HUES48 (cell line): ENCODE measurements around the gene CXCR2.

Experiments used
- H3K27ac ChIP-seq: one replicate; pipeline ENCODE4 v1.7.0; 2013; ENCODE audit warnings: low read depth, low read length, inconsistent platforms
- H3K27me3 ChIP-seq: 2 replicates; pipeline ENCODE4 v1.6.1; 2013; ENCODE audit warnings: mild to moderate bottlenecking, low read length; ENCODE audit not compliant: control insufficient read depth, insufficient read depth
- H3K36me3 ChIP-seq: 2 replicates; pipeline ENCODE4 v1.6.1; 2013; ENCODE audit warnings: low read length; ENCODE audit not compliant: control insufficient read depth, insufficient read depth
- H3K4me1 ChIP-seq: 2 replicates; pipeline ENCODE4 v1.6.1; 2013; ENCODE audit warnings: mild to moderate bottlenecking, low read length; ENCODE audit not compliant: control insufficient read depth, insufficient read depth
- H3K4me3 ChIP-seq: 2 replicates; pipeline ENCODE4 v1.5.1; 2013; ENCODE audit warnings: mild to moderate bottlenecking, low read depth, low read length
- H3K9ac ChIP-seq: 2 replicates; pipeline ENCODE4 v1.6.1; 2013; ENCODE audit warnings: mild to moderate bottlenecking, low read depth, low read length, moderate library complexity
- H3K9me3 ChIP-seq: 2 replicates; pipeline ENCODE4 v1.6.1; 2013; ENCODE audit warnings: low read length; ENCODE audit not compliant: control insufficient read depth, insufficient read depth

The CXCR2 gene

DNA sequence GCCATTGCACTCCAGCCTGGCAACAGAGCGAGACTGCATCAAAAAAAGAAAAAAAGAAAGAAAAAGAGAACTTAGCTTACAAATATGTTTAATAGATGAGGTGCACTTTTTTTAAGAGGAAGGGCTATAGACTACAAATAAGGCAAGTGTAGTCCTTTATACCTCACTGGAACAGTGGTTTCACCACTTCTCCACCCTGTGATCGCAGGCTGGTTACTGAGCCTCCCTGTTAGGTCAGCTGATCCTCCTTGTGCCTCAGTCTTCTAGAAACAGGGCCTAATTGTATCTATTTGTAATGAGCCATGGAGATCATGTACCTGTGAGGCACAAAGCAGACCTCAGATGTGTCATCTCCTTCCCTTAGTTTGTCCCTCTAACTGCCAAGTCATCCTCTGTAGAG, 4.5 kb downstream of the CXCR2 start:
- H3K9me3 ChIP-seq = no peaks in the 10 kb centered on the region
- no peaks in the 10 kb centered on the region for H3K27me3 ChIP-seq
- peaks cover 7% of the 10 kb centered on the region; the same call in 1 of the 2 replicates for H3K4me1 ChIP-seq
- no peak overlapping the region for H3K4me3 ChIP-seq
- H3K9ac ChIP-seq = no peak overlapping the region
- no peaks in the 10 kb centered on the region for H3K36me3 ChIP-seq
- H3K27ac ChIP-seq = no peak overlapping the region

- H3K27ac ChIP-seq = no peak overlapping the region
- no peaks in the 10 kb centered on the region for H3K9me3 ChIP-seq
- peaks cover 5% of the 10 kb centered on the region; the same call in 1 of the 2 replicates for H3K4me1 ChIP-seq
- no peak overlapping the region for H3K4me3 ChIP-seq
- H3K27me3 ChIP-seq = no peaks in the 10 kb centered on the region
- no peak overlapping the region for H3K9ac ChIP-seq
- H3K36me3 ChIP-seq = no peaks in the 10 kb centered on the region
Observed at GRCh38 chr2:218130822-218131221, 5.0 kb downstream of the CXCR2 start.

GRCh38 chr2:218137514-218137913, 11.7 kb downstream of the CXCR2 start:
- Histone ChIP-seq H3K9me3 (no peaks in the 10 kb centered on the region), H3K36me3 (no peaks in the 10 kb centered on the region), H3K4me3 (no peak overlapping the region), H3K9ac (no peak overlapping the region), H3K27me3 (no peaks in the 10 kb centered on the region), H3K27ac (no peak overlapping the region), H3K4me1 (no peaks in the 10 kb centered on the region)

- Histone ChIP-seq H3K27ac (no peak overlapping the region), H3K36me3 (no peaks in the 10 kb centered on the region), H3K9me3 (no peaks in the 10 kb centered on the region), H3K4me3 (no peak overlapping the region), H3K9ac (no peak overlapping the region), H3K4me1 (no peaks in the 10 kb centered on the region), H3K27me3 (no peaks in the 10 kb centered on the region)
Observed at GRCh38 chr2:218138047-218138446, 12.2 kb downstream of the CXCR2 start.

DNA sequence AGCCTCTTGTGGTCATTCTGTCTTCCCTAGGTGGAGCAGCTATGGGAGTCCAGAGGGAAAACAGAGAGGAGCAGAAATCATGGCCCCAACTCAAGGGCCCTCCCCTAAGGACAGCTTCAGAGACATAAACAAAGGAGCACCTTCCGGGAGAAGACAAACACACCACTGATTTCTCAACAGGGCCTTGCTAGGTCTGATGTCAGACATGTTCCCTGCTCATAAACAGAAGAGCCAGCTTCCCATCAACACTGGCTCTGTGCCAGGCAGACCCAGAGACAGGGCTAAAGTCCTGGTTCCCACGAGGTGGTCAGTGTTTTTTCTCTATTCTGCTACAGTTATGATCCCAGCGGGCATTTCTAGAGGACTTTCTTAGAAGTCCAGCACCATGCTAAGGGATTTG, 19.3 kb downstream of the CXCR2 start:
- no peaks in the 10 kb centered on the region for H3K9me3 ChIP-seq
- H3K27ac ChIP-seq = no peak overlapping the region
- H3K27me3 ChIP-seq = no peaks in the 10 kb centered on the region
- H3K36me3 ChIP-seq = no peaks in the 10 kb centered on the region
- no peaks in the 10 kb centered on the region for H3K4me1 ChIP-seq
- H3K4me3 ChIP-seq = no peak overlapping the region
- H3K9ac ChIP-seq = no peak overlapping the region

- Histone ChIP-seq H3K4me1 (no peaks in the 10 kb centered on the region), H3K4me3 (no peak overlapping the region), H3K36me3 (no peaks in the 10 kb centered on the region), H3K27ac (no peak overlapping the region), H3K27me3 (no peaks in the 10 kb centered on the region), H3K9me3 (no peaks in the 10 kb centered on the region), H3K9ac (no peak overlapping the region)
Observed at GRCh38 chr2:218146056-218146455, 20.2 kb downstream of the CXCR2 start.

DNA sequence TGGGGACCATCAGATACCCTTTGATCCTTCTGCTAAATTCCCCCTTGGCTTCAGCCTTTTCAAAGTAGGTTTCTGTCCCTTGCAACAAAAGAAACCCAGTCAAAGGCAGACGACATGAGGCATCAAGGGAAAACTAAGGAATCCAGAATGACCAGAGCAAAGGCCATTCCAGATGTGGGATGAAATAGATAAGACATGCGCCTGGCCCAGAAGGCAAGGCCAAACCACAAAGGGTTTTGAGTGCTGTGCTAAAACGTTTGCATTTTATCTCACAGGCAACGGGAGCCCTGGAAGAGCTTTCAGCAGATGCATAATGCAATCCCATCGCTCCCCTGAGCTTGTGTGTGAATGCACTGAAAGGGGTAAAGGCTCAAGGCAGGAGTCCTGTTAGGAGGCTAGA, 23.3 kb downstream of the CXCR2 start:
- H3K27me3 ChIP-seq = no peaks in the 10 kb centered on the region

GRCh38 chr2:218149848-218150440, 24.1 kb downstream of the CXCR2 start:
- H3K27ac ChIP-seq = no peak overlapping the region
- no peaks in the 10 kb centered on the region for H3K9me3 ChIP-seq
- no peaks in the 10 kb centered on the region for H3K4me1 ChIP-seq

More for the DNA sequence above, 23.3 kb downstream of the CXCR2 start:
- Histone ChIP-seq H3K36me3 (no peaks in the 10 kb centered on the region), H3K4me3 (no peak overlapping the region), H3K9me3 (no peaks in the 10 kb centered on the region), H3K9ac (no peak overlapping the region), H3K4me1 (no peaks in the 10 kb centered on the region), H3K27ac (no peak overlapping the region)

DNA sequence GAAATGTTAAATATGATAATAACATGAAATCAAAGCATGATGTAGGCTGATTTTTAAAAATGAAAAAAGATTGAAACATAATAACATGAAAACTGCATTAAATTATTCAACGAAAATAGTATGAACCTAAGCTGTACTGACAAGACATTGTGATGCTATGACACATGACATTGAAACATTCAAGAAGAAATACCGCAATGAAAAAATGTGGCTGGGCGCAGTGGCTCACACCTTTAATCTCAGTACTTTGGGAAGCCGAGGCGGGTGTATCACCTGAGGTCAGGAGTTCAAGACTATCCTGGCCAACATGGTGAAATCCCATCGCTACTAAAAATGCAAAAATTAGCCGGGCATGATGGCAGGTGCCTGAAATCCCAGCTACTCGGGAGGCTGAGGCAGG, 26.3 kb downstream of the CXCR2 start:
- no peaks in the 10 kb centered on the region for H3K9me3 ChIP-seq
- H3K4me3 ChIP-seq = no peak overlapping the region
- no peak overlapping the region for H3K27ac ChIP-seq
- no peaks in the 10 kb centered on the region for H3K36me3 ChIP-seq
- H3K27me3 ChIP-seq = no peaks in the 10 kb centered on the region
- no peaks in the 10 kb centered on the region for H3K4me1 ChIP-seq
- H3K9ac ChIP-seq = no peak overlapping the region

More at GRCh38 chr2:218149848-218150440, 24.1 kb downstream of the CXCR2 start:
- H3K27me3 ChIP-seq = no peaks in the 10 kb centered on the region
- H3K4me3 ChIP-seq = no peak overlapping the region
- no peak overlapping the region for H3K9ac ChIP-seq
- H3K36me3 ChIP-seq = no peaks in the 10 kb centered on the region

- no peaks in the 10 kb centered on the region for H3K36me3 ChIP-seq
- H3K27ac ChIP-seq = no peak overlapping the region
- H3K9ac ChIP-seq = no peak overlapping the region
- H3K4me1 ChIP-seq = no peaks in the 10 kb centered on the region
- no peaks in the 10 kb centered on the region for H3K9me3 ChIP-seq
- no peak overlapping the region for H3K4me3 ChIP-seq
- H3K27me3 ChIP-seq = no peaks in the 10 kb centered on the region
Observed at GRCh38 chr2:218152777-218153176, 26.9 kb downstream of the CXCR2 start.

DNA sequence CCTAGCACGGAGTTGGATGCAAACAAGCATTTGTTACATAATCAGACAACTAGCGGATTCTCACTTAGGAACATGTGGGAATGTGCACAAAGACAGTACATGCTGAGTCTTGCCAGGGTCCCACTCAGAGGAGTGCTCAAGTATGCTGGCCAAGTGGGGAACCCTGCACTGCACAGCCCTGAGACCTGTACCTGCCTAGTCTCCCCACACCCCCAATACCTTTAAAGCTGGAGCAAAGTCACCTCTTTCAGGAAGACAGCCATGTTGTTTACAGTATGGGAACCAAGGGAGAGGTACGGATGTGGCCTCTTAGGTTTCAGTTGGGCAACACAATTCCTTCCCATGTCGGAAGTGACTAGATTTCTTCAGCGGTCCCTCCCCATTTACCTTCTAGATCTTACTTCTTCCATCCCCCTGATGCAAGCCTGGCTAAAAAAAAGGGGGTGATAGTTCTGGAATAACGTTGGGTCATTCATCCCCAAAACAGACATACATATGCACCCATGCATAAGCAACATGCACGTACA, 30.2 kb downstream of the CXCR2 start:
- no peaks in the 10 kb centered on the region for H3K9me3 ChIP-seq
- no peaks in the 10 kb centered on the region for H3K27me3 ChIP-seq
- no peaks in the 10 kb centered on the region for H3K4me1 ChIP-seq
- no peak overlapping the region for H3K27ac ChIP-seq
- H3K36me3 ChIP-seq = no peaks in the 10 kb centered on the region
- H3K9ac ChIP-seq = no peak overlapping the region
- no peak overlapping the region for H3K4me3 ChIP-seq
